Vagina (tissue), 2 donors: Measurements from ENCODE around the gene SUGCT.

Source experiments
- POLR2A ChIP-seq, 2 donors: fragments of 450-650 bp; IDR thresholded peaks; one replicate each; pipeline ENCODE4 v1.6.1; 2017; ENCODE audit warnings: antibody characterized with exemption in 2 of 2, mild to moderate bottlenecking in 2 of 2, moderate library complexity in 2 of 2
- POLR2AphosphoS5 ChIP-seq, 2 donors: sonication (generic); formaldehyde crosslinking; IDR thresholded peaks; one replicate each; pipeline ENCODE4 v1.9.0; 2017; ENCODE audit warnings: antibody characterized with exemption in 2 of 2, mild to moderate bottlenecking in 2 of 2, low read depth in 1 of 2; ENCODE audit not compliant: insufficient read depth in 1 of 2

GRCh38 chr7:40470817-40471216, 336.0 kb downstream of the SUGCT start:
- TF ChIP-seq POLR2AphosphoS5 (IDR thresholded peaks at IDR 0.05; ENCODE audit: insufficient read depth in 1 of 2, low read depth in 1 of 2) (no peak), POLR2A (IDR thresholded peaks at IDR 0.05) (no peak)
